HG02840 (cell line): ENCODE results near the gene LPIN1.

Source experiments
- ATAC-seq: cut with Tn5 transposase; IDR thresholded peaks from one replicate; pipeline ENCODE4 v1.9.1; 2021; ENCODE audit warnings: mild to moderate bottlenecking, moderate library complexity, moderate number of reproducible peaks; ENCODE audit not compliant: unreplicated experiment, low FRiP score

Gene LPIN1

GRCh38 chr2:11876436-11876835, 130.0 kb downstream of the LPIN1 start:
- no peak for ATAC-seq

GRCh38 chr2:11876889-11877288, 130.5 kb downstream of the LPIN1 start:
- no peak for ATAC-seq
